Skeletal muscle satellite cell (primary cell): ENCODE results near the gene DRD5. TPM values are rescaled to one million over a fixed set of nuclear protein-coding genes. Genes with fewer than 3 reads are reported as not detected.
"Not testable (repeated sequence)": the region's sequence is repeated elsewhere in the genome, so short reads cannot be mapped to it uniquely, and the experiment has no call there.

Source experiments
- H3K27me3 ChIP-seq: 2 replicates; pipeline ENCODE4 v1.7.0; 2013; ENCODE audit warnings: low read length; ENCODE audit not compliant: control insufficient read depth, insufficient read depth
- H3K36me3 ChIP-seq: 2 replicates; pipeline ENCODE4 v1.7.0; 2013; ENCODE audit warnings: mild to moderate bottlenecking, control low read depth, low read length; ENCODE audit not compliant: insufficient read depth
- H3K4me1 ChIP-seq: 2 replicates; pipeline ENCODE4 v1.7.0; 2013; ENCODE audit warnings: low read length; ENCODE audit not compliant: control insufficient read depth, insufficient read depth
- H3K4me2 ChIP-seq: 2 replicates; pipeline ENCODE4 v1.7.0; 2013; ENCODE audit warnings: mild to moderate bottlenecking, low read length
- H3K4me3 ChIP-seq: 2 replicates; pipeline ENCODE4 v1.7.0; 2013; ENCODE audit warnings: low read length
- H3K9ac ChIP-seq: 2 replicates; pipeline ENCODE4 v1.7.0; 2013; ENCODE audit warnings: mild to moderate bottlenecking, low read depth, low read length, moderate library complexity
- H3K9me3 ChIP-seq: replicated peaks from 2 replicates; pipeline ENCODE4 v1.7.0; 2013; ENCODE audit warnings: mild to moderate bottlenecking, control low read depth, low read length
- total RNA-seq: library from RNA; depleted of rRNA; stranded (reverse); fragments of >200 nt; gene quantifications from 2 replicates; pipeline ENCODE4 v1.2.3, GENCODE V29; 2012; rRNA removed

DRD5 gene
- total RNA-seq, result not detected in 2 replicates

GRCh38 chr4:9781343-9782135 is at the start of gene DRD5:
Gene DRD5 (plus strand): TSS chr4:9781634. CDS start chr4:9782030, 396 bp downstream.
- H3K4me3 ChIP-seq, result no peak within 1 kb of the TSS
- H3K36me3 ChIP-seq, result no peaks in the 10 kb centered on the region
- no peaks in the 10 kb centered on the region for H3K27me3 ChIP-seq
- no peak within 1 kb of the TSS for H3K4me2 ChIP-seq
- H3K4me1 ChIP-seq, result no peaks in the 10 kb centered on the region
- H3K9ac ChIP-seq, result no peak within 1 kb of the TSS
- H3K9me3 ChIP-seq, result no peaks in the 10 kb centered on the region

- H3K9me3 ChIP-seq, H3K4me2 ChIP-seq, H3K27me3 ChIP-seq, H3K4me1 ChIP-seq, H3K4me3 ChIP-seq, H3K9ac ChIP-seq, H3K36me3 ChIP-seq: not testable (repeated sequence)
These were observed 49.2 kb upstream of the DRD5 start for GRCh38 chr4:9732256-9732655.

GRCh38 chr4:9735515-9735914 is 45.9 kb upstream of the DRD5 start:
- H3K36me3 ChIP-seq, result no peaks in the 10 kb centered on the region
- H3K4me3 ChIP-seq, result no peak overlapping the region
- no peak overlapping the region for H3K9ac ChIP-seq
- H3K4me1 ChIP-seq, result no peaks in the 10 kb centered on the region
- no peaks in the 10 kb centered on the region for H3K9me3 ChIP-seq
- H3K4me2 ChIP-seq, result no peak overlapping the region
- no peaks in the 10 kb centered on the region for H3K27me3 ChIP-seq

- not testable (repeated sequence) for H3K9ac ChIP-seq, H3K4me3 ChIP-seq, H3K4me1 ChIP-seq, H3K36me3 ChIP-seq, H3K4me2 ChIP-seq, H3K27me3 ChIP-seq, H3K9me3 ChIP-seq
These were observed 44.2 kb upstream of the DRD5 start for GRCh38 chr4:9737280-9737679.

GRCh38 chr4:9743789-9744188 is 37.6 kb upstream of the DRD5 start:
- H3K9me3 ChIP-seq, H3K4me3 ChIP-seq, H3K27me3 ChIP-seq, H3K4me1 ChIP-seq, H3K4me2 ChIP-seq, H3K36me3 ChIP-seq, H3K9ac ChIP-seq: not testable (repeated sequence)

- no peak overlapping the region for H3K9ac ChIP-seq
- H3K36me3 ChIP-seq, result no peaks in the 10 kb centered on the region
- H3K27me3 ChIP-seq, result no peaks in the 10 kb centered on the region
- no peaks in the 10 kb centered on the region for H3K9me3 ChIP-seq
- H3K4me1 ChIP-seq, result no peaks in the 10 kb centered on the region
- no peak overlapping the region for H3K4me2 ChIP-seq
- H3K4me3 ChIP-seq, result no peak overlapping the region
These were observed 35.7 kb upstream of the DRD5 start for GRCh38 chr4:9745782-9746181.

GRCh38 chr4:9758641-9759317 is 22.7 kb upstream of the DRD5 start:
- no peaks in the 10 kb centered on the region for H3K36me3 ChIP-seq
- H3K4me3 ChIP-seq, result no peak overlapping the region
- no peak overlapping the region for H3K9ac ChIP-seq
- H3K4me2 ChIP-seq, result no peak overlapping the region
- H3K9me3 ChIP-seq, result no peaks in the 10 kb centered on the region
- no peaks in the 10 kb centered on the region for H3K27me3 ChIP-seq
- no peaks in the 10 kb centered on the region for H3K4me1 ChIP-seq

- Histone ChIP-seq H3K4me2 (no peak overlapping the region), H3K9me3 (no peaks in the 10 kb centered on the region), H3K36me3 (no peaks in the 10 kb centered on the region), H3K4me1 (no peaks in the 10 kb centered on the region), H3K9ac (no peak overlapping the region), H3K4me3 (no peak overlapping the region), H3K27me3 (no peaks in the 10 kb centered on the region)
These were observed 18.5 kb upstream of the DRD5 start for GRCh38 chr4:9762823-9763475.

GRCh38 chr4:9764155-9764696 is 17.2 kb upstream of the DRD5 start:
- H3K4me2 ChIP-seq, result no peak overlapping the region
- no peaks in the 10 kb centered on the region for H3K36me3 ChIP-seq
- H3K9ac ChIP-seq, result no peak overlapping the region
- no peaks in the 10 kb centered on the region for H3K27me3 ChIP-seq
- H3K9me3 ChIP-seq, result no peaks in the 10 kb centered on the region
- H3K4me1 ChIP-seq, result no peaks in the 10 kb centered on the region
- no peak overlapping the region for H3K4me3 ChIP-seq

GRCh38 chr4:9765091-9765490 is 16.3 kb upstream of the DRD5 start:
- Histone ChIP-seq H3K36me3 (no peaks in the 10 kb centered on the region), H3K4me3 (no peak overlapping the region), H3K27me3 (no peaks in the 10 kb centered on the region), H3K9me3 (no peaks in the 10 kb centered on the region), H3K4me2 (no peak overlapping the region), H3K9ac (no peak overlapping the region), H3K4me1 (no peaks in the 10 kb centered on the region)

- Histone ChIP-seq H3K9me3 (no peaks in the 10 kb centered on the region), H3K4me1 (no peaks in the 10 kb centered on the region), H3K4me2 (no peak overlapping the region), H3K27me3 (no peaks in the 10 kb centered on the region), H3K36me3 (no peaks in the 10 kb centered on the region), H3K4me3 (no peak overlapping the region), H3K9ac (no peak overlapping the region)
These were observed 12.1 kb upstream of the DRD5 start for GRCh38 chr4:9769321-9769720.
